Esophagus muscularis mucosa (tissue), 3 donors: Measurements from ENCODE around the gene SURF4.

Experiments used
- POLR2A ChIP-seq: fragments of 450-650 bp; IDR thresholded peaks from one replicate; pipeline ENCODE4 v1.6.1; 2017; ENCODE audit warnings: antibody characterized with exemption, moderate library complexity, mild to moderate bottlenecking, low read depth
- TF ChIP-seq, protein P1 (sequence below), 3 experiments: fragments of 200-600 bp in 2 of 3; fragments of 450-650 bp in 1 of 3; sonication (generic) in 2 of 3; IDR thresholded peaks; one replicate each; pipeline ENCODE4 v1.5.1; 2017 to 2019; ENCODE audit warnings: antibody characterized with exemption in 3 of 3, mild to moderate bottlenecking in 2 of 3, moderate library complexity in 1 of 3

DNA sequence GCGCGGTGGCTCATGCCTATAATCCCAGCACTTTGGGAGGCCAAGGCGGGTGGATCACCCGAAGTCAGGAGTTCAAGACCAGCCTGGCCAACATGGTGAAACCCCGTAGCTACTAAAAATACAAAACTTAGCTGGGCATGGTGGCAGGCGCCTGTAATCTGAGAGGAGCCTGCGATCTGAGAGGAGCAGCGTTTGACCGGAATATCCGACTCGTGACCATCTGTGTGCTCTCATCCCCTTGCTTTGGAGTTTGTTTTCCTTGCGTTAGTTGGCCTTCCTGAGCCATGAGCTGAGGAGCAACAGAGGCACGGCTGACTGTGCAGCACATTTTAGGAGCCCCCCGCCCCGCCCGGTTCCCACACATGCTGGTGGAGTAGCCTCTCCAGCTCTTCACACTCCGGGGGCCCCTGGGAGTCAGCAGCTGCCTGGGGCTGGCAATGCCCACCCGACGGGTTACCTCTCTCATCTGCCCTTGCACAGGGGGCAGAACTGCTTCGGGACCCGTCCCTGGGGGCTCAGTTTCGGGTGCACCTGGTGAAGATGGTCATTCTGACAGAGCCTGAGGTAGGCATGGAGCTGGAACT lies 49.3 kb upstream of the SURF4 start:
- TF ChIP-seq, protein P1, sequence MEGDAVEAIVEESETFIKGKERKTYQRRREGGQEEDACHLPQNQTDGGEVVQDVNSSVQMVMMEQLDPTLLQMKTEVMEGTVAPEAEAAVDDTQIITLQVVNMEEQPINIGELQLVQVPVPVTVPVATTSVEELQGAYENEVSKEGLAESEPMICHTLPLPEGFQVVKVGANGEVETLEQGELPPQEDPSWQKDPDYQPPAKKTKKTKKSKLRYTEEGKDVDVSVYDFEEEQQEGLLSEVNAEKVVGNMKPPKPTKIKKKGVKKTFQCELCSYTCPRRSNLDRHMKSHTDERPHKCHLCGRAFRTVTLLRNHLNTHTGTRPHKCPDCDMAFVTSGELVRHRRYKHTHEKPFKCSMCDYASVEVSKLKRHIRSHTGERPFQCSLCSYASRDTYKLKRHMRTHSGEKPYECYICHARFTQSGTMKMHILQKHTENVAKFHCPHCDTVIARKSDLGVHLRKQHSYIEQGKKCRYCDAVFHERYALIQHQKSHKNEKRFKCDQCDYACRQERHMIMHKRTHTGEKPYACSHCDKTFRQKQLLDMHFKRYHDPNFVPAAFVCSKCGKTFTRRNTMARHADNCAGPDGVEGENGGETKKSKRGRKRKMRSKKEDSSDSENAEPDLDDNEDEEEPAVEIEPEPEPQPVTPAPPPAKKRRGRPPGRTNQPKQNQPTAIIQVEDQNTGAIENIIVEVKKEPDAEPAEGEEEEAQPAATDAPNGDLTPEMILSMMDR (IDR thresholded peaks at IDR 0.05), result no peak
- TF ChIP-seq POLR2A, result no peak
